SK-N-MC (cell line): ENCODE results near the gene ACP1.

Experiments used
- DNase-seq: peaks from one replicate; pipeline ENCODE4 v3.0.0-alpha.2; 2011; ENCODE audit warnings: low read depth, low spot score
- H3K27ac ChIP-seq: fragments of 200-600 bp; sonication (generic); 2 replicates; pipeline ENCODE4 v1.5.1; 2016; ENCODE audit warnings: mixed run types
- H3K36me3 ChIP-seq: fragments of 200-600 bp; sonication (generic); 2 replicates; pipeline ENCODE4 v1.6.1; 2017; ENCODE audit warnings: antibody characterized with exemption, low read length, mixed read lengths; ENCODE audit not compliant: insufficient read depth
- H3K4me3 ChIP-seq: fragments of 200-600 bp; sonication (generic); 2 replicates; pipeline ENCODE4 v1.5.1; 2016
- H3K9ac ChIP-seq: fragments of 200-600 bp; sonication (generic); 2 replicates; pipeline ENCODE4 v1.8.0; 2017; ENCODE audit warnings: mixed run types, mixed read lengths; ENCODE audit not compliant: insufficient read length
- H3K9me3 ChIP-seq: fragments of 200-600 bp; sonication (generic); 2 replicates; pipeline ENCODE4 v1.6.1; 2017; ENCODE audit warnings: low read depth, mild to moderate bottlenecking, antibody characterized with exemption, low read length, moderate library complexity, mixed read lengths
- EZH2 ChIP-seq: fragments of 200-600 bp; sonication (generic); IDR thresholded peaks from one replicate; pipeline ENCODE4 v1.6.1; 2017; ENCODE audit warnings: antibody characterized with exemption
- FOXP2 ChIP-seq: optimal IDR thresholded peaks from 2 replicates; pipeline ENCODE3; 2011; ENCODE audit warnings: mild to moderate bottlenecking, moderate library complexity; ENCODE audit not compliant: insufficient read depth; ENCODE audit errors: extremely low read length, control extremely low read depth
- POLR2AphosphoS5 ChIP-seq: IDR thresholded peaks from 2 replicates; pipeline ENCODE4 v1.6.1; 2012; ENCODE audit warnings: mild to moderate bottlenecking, low read depth, low read length, borderline replicate concordance

ACP1 gene

DNA sequence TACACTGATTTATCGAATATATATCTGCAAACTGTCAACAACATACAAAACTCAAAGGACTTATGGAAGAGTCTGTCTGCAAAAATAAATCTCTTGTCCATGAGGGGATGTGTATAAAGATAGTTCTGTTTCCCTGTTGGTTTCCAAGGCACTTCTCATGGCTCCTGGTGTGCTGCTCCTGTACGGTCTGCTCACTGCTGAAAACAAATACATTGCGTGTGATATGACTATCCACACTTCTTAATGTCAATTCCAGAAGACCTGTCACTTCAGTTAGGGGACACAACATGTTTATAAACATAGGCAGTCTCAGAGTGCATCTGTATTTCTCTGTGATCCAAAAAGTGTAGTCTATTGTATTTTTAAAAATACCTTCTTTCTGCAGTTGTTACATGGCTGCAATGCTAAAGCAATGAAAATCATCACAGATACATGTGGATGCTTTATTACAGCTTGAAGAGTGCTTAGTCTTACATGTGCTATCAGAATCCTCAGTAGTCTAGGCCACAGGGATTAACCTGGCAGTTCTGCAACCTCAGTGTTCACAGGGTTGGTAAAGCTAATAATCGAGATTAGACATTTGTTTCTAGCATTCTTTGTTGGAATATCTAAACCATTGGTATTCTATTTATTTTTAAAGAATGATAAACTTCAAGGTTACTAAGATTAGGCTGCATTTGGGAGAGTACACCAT lies 15.4 kb downstream of the ACP1 start:
- no peak for DNase-seq
- no peak overlapping the region for H3K9ac ChIP-seq
- no peak overlapping the region for H3K4me3 ChIP-seq
- no peaks in the 10 kb centered on the region for H3K9me3 ChIP-seq
- no peak overlapping the region for H3K27ac ChIP-seq
- peaks cover 72% of the 10 kb centered on the region for H3K36me3 ChIP-seq
- no peak for TF ChIP-seq POLR2AphosphoS5
- TF ChIP-seq FOXP2: no peak
- no peak for TF ChIP-seq EZH2

DNA sequence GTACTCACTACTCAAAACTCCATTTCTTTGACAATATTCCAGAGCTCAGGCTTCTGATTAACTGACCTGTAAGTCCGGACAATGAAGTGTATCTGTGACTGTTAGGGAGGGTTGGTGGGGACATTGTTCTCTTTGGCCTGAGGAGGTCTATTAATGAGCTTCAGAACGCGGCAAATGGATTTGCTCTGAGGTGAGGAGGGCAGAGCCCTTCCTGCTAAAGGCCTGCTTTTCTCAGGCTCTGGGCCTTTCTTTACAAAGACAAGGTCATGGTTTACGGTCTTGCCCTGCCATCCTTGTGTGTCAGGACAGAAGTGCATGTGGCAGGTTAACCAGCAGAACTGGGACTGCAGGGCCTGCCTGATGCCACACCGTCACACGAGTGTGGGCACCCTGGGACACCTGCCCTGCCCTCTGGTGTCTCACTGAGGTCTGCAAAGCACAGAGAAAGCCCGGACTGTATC lies 15.9 kb downstream of the ACP1 start:
- H3K36me3 ChIP-seq: peaks cover 66% of the 10 kb centered on the region

DNA sequence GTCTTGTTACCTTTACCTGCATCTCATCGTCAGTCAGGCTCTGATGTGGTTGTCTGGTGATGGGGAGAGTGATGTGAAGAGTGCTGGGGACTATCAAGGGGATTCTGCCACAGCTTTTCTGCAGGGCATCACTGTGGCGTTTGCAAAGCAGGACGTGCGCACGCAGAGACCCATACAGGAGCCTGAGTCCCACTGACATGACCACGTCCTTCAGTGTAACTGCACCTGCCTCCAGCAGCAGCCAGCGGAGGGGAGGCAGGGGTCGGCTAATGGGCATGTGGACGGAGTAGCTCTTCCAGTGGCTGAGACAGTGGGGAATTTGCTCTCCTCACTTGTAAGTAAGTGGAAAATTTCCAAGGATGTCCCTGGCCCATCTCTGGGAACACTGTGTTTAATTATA lies 16.6 kb downstream of the ACP1 start:
- no peak overlapping the region for H3K27ac ChIP-seq
- no peaks in the 10 kb centered on the region for H3K9me3 ChIP-seq
- no peak for TF ChIP-seq EZH2
- TF ChIP-seq POLR2AphosphoS5: no peak
- no peak for TF ChIP-seq FOXP2
- no peak overlapping the region for H3K4me3 ChIP-seq
- no peak for DNase-seq
- H3K9ac ChIP-seq: no peak overlapping the region
- H3K36me3 ChIP-seq: peaks cover 59% of the 10 kb centered on the region

More for the DNA sequence above, 15.9 kb downstream of the ACP1 start:
- H3K27ac ChIP-seq: no peak overlapping the region
- no peak for TF ChIP-seq FOXP2
- no peaks in the 10 kb centered on the region for H3K9me3 ChIP-seq
- DNase-seq: no peak
- no peak overlapping the region for H3K9ac ChIP-seq
- H3K4me3 ChIP-seq: no peak overlapping the region

DNA sequence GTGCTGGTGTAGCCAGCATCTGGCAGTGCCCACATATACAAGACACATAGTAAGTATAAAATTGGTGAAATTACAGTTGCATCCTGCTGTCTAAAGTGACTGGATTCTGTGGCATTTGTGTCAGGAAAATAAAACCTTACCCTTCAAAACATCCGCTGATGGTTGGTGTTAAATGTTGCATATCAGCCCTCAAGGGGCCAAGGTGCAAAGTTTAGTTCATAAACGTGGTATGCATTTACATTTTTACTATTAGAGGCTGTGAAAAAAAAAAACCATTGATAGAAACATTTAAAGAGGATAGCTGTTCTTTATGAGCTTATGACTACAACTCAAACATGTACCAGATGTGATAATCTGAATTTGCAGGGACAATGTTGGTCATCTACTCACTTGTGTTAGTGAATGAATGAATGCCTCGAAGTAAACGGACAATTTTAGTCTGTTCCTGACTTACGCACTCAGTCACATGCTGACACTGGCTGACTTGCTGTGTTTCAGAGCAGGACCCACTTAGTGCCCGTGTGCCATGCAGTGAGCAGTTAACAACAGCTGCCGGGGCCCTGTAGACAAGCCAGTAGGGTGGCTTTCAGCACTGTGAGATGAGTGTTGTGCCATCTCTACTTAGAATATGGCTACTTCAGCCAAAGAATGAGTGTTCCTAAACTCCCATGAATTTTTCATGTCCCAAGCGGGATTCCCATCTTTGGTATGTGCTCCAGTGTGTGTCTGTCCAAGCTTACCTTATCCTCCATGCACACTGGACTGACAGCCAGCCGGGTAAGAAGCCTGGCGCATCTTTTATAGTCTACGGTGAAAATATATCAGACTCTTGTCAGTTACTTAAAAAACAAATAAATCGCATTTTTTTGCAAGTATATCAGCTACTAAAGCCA lies 17.9 kb downstream of the ACP1 start:
- DNase-seq: no peak
- Histone ChIP-seq H3K9ac (no peak overlapping the region), H3K9me3 (no peaks in the 10 kb centered on the region), H3K4me3 (no peak overlapping the region), H3K36me3 (peaks cover 47% of the 10 kb centered on the region), H3K27ac (no peak overlapping the region)
- TF ChIP-seq POLR2AphosphoS5 (no peak), EZH2 (no peak), FOXP2 (no peak)

DNA sequence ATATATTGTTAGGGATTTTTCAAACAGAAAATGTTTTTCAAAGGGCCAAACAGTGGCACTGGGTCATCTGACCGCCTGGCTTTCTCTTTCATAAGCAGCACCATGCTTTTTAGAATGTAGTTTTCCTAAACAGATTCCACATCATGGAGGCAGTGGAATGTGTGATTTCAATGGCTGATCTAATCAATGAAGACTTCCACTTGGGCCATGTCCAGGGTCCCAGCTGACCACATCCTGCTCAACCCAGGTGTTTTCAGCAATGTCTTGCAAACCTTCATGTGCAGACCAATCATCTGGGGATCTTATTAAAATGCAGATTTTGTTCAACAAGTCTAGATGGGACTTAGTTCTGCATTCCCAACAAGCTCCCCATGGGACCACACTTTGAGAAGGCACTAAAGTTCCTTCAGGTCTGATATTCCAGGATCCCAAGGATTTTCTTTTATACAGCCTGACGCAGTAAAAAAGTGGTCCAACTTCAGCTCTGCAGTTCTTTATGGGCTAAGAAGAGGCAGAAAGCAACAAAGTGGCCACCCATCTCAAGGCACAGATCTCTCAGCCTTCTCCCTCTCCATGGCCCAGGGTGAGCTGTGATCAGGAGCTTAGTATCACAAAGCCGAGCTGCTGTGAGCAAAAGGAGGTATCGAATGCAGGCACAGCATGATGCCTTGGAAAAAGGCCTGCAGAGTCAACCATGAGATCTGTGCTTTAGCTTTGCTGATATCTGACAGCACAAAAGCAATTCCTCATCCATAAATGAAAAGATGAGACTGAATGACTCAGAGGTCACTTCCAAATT lies 19.4 kb downstream of the ACP1 start:
- H3K36me3 ChIP-seq: peaks cover 31% of the 10 kb centered on the region
- H3K4me3 ChIP-seq: no peak overlapping the region
- no peak for TF ChIP-seq FOXP2
- TF ChIP-seq POLR2AphosphoS5: no peak
- TF ChIP-seq EZH2: no peak
- no peaks in the 10 kb centered on the region for H3K9me3 ChIP-seq
- H3K9ac ChIP-seq: no peak overlapping the region
- no peak for DNase-seq
- no peak overlapping the region for H3K27ac ChIP-seq

DNA sequence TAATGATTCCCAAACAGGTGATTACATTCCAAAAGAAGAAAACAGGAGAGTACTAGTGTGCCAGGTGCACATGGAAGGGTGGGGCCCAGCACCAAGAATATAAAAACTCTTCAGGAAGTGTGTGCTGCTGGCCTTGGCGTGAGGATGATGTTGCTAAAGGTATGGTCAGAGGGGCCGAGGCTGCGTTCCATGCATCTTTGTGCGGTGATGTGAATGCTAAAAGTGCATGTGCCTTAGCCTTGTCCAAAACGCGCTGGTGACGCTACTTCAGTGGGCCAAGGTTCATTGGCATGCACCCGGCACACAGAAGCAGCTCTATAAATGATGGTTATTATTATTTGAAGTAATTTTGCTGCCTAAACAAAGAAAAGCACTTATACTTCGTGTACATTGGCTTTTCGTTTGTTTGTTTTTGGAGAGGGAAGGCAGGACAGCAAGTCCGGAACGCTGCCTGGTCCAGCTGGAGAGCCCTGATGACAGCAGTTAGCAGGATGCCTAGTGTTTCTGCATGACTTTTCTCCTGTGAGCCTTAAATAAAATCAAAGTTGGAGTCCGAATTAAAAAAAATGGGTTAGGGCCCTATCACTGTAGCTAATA lies 20.2 kb downstream of the ACP1 start:
- no peak overlapping the region for H3K4me3 ChIP-seq
- no peak overlapping the region for H3K9ac ChIP-seq
- no peak for DNase-seq
- peaks cover 23% of the 10 kb centered on the region for H3K36me3 ChIP-seq
- H3K9me3 ChIP-seq: no peaks in the 10 kb centered on the region
- no peak overlapping the region for H3K27ac ChIP-seq
- no peak for TF ChIP-seq POLR2AphosphoS5
- TF ChIP-seq FOXP2: no peak
- TF ChIP-seq EZH2: no peak

DNA sequence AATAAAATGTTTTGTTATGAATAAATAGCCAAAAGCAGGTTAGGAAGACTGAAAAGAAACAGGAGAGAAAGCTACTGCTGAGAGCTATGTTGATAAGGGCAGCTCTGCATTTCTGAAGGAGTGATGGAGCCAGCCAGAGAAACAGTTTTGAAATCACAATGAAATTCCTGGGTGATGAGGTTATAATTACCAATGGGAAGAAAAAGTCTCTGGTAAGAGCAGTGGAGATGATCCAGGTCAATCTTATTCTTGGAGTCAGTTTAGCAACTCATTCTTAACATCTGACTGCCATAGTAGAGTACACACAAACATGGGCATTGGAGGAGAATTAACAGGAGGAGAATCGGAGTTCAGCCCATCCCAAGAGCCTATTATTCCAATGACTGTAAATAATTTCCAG lies 20.8 kb downstream of the ACP1 start:
- Histone ChIP-seq H3K27ac (no peak overlapping the region), H3K9me3 (no peaks in the 10 kb centered on the region), H3K9ac (no peak overlapping the region), H3K36me3 (peaks cover 17% of the 10 kb centered on the region), H3K4me3 (no peak overlapping the region)
- DNase-seq: no peak
- TF ChIP-seq POLR2AphosphoS5: no peak
- TF ChIP-seq EZH2: no peak
- TF ChIP-seq FOXP2: no peak
